Brain microvascular endothelial cell (primary cell): ENCODE results near the gene GPR139.

Experiments
- DNase-seq: peaks from one replicate; pipeline ENCODE4 v3.0.0-alpha.2; 2020
- H3K27ac ChIP-seq: fragments of 250-450 bp; sonication (Bioruptor Pico); 2 replicates; pipeline ENCODE4 v1.5.1; 2020; ENCODE audit warnings: mild to moderate bottlenecking, moderate library complexity
- H3K27me3 ChIP-seq: fragments of 250-450 bp; sonication (Bioruptor Pico); replicated peaks from 2 replicates; pipeline ENCODE4 v1.5.1; 2020; ENCODE audit warnings: mild to moderate bottlenecking
- H3K36me3 ChIP-seq: fragments of 250-450 bp; sonication (Bioruptor Pico); replicated peaks from 2 replicates; pipeline ENCODE4 v1.5.1; 2020; ENCODE audit warnings: mild to moderate bottlenecking
- H3K4me3 ChIP-seq: 2 replicates; pipeline ENCODE4 v1.5.1; 2011; ENCODE audit warnings: low read depth, mild to moderate bottlenecking, control low read depth, low read length, moderate library complexity
- CTCF ChIP-seq: IDR thresholded peaks from 2 replicates; pipeline ENCODE4 v1.5.1; 2011; ENCODE audit warnings: low read depth, mild to moderate bottlenecking, moderate library complexity, low read length, control low read depth, inconsistent platforms; ENCODE audit errors: missing control alignments
- in situ Hi-C: cut with HindIII; loops from 2 replicates; pipeline ENCODE4 v1.10.0; 2017; ENCODE audit warnings: low sequenced_read_pairs, low pct_ligation_motif_present

GPR139 gene

GRCh38 chr16:20073203-20074098 lies at the start of gene GPR139:
Gene GPR139, minus strand, starts transcription at chr16:20073890. Its CDS starts 274 bp downstream, at chr16:20073616.
- Histone ChIP-seq H3K36me3 (no peaks in the 10 kb centered on the region), H3K27ac (no peak within 1 kb of the TSS), H3K27me3 (no peaks in the 10 kb centered on the region), H3K4me3 (no peak within 1 kb of the TSS)
- no peak for DNase-seq
- in situ Hi-C loops: no loop called here
- TF ChIP-seq CTCF: no peak

- no peak overlapping the region for H3K27ac ChIP-seq
- no peaks in the 10 kb centered on the region for H3K27me3 ChIP-seq
- no peaks in the 10 kb centered on the region for H3K36me3 ChIP-seq
- TF ChIP-seq CTCF: no peak
- no peak overlapping the region for H3K4me3 ChIP-seq
- in situ Hi-C loops: no loop called here
- no peak for DNase-seq
Observed at GRCh38 chr16:20122011-20122410, 48.3 kb upstream of the GPR139 start.

- no peak for TF ChIP-seq CTCF
- no peak for DNase-seq
- in situ Hi-C loops: no loop called here
- no peaks in the 10 kb centered on the region for H3K36me3 ChIP-seq
- no peak overlapping the region for H3K27ac ChIP-seq
- H3K4me3 ChIP-seq: no peak overlapping the region
- H3K27me3 ChIP-seq: no peaks in the 10 kb centered on the region
Observed at GRCh38 chr16:20114356-20114755, 40.7 kb upstream of the GPR139 start.

- in situ Hi-C loops: no loop called here
- no peak for DNase-seq
- Histone ChIP-seq H3K27ac (no peak overlapping the region), H3K36me3 (no peaks in the 10 kb centered on the region), H3K27me3 (no peaks in the 10 kb centered on the region), H3K4me3 (no peak overlapping the region)
- TF ChIP-seq CTCF: no peak
Observed at GRCh38 chr16:20111143-20111542, 37.5 kb upstream of the GPR139 start.

- in situ Hi-C loops: no loop called here
- TF ChIP-seq CTCF: no peak
- Histone ChIP-seq H3K27me3 (no peaks in the 10 kb centered on the region), H3K36me3 (no peaks in the 10 kb centered on the region), H3K27ac (no peak overlapping the region), H3K4me3 (no peak overlapping the region)
- no peak for DNase-seq
Observed at GRCh38 chr16:20107083-20107482, 33.4 kb upstream of the GPR139 start.
